ENCODE measurements around the gene MALRD1. TPM values are rescaled to one million over a fixed set of nuclear protein-coding genes. Genes with fewer than 3 reads are reported as not detected.

Gene MALRD1
- total RNA-seq, 1 donor from 2014 or later, result 0.28 TPM

DNA sequence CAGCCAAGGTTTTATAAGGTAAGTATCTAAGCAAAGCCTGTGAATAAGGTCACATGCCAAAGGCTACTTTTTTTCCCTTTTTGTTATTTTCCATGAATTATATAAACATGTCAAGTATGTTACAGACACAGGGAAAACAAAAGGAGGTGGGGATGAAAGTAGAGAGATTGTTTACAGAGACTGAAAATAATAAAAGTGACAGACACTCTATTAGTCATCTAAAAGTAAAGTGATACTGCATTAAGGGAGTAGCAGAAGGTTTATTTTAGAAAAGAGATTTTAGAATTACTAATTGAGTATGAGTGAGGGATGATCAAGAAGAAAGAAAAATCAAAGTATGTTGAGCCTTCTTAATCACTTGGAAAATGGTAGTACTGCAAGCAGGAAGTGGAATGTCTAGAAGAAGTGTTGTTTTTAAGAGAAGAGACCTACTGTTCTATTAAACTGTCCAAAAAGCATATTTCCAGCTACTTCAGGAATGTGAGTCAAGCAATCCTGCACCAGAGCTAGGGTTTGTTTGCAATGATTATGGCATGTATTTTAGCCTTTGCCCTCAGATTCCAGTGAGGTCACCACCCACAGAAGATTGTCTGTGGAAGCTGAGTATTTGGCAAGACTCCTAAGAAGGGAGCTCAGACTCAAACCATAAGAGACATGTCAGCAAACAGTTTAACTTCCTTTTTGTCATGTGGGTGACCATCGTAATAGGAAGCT, 589.7 kb downstream of the MALRD1 start:
- TF ChIP-seq, protein P1, sequence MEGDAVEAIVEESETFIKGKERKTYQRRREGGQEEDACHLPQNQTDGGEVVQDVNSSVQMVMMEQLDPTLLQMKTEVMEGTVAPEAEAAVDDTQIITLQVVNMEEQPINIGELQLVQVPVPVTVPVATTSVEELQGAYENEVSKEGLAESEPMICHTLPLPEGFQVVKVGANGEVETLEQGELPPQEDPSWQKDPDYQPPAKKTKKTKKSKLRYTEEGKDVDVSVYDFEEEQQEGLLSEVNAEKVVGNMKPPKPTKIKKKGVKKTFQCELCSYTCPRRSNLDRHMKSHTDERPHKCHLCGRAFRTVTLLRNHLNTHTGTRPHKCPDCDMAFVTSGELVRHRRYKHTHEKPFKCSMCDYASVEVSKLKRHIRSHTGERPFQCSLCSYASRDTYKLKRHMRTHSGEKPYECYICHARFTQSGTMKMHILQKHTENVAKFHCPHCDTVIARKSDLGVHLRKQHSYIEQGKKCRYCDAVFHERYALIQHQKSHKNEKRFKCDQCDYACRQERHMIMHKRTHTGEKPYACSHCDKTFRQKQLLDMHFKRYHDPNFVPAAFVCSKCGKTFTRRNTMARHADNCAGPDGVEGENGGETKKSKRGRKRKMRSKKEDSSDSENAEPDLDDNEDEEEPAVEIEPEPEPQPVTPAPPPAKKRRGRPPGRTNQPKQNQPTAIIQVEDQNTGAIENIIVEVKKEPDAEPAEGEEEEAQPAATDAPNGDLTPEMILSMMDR (IDR thresholded peaks at IDR 0.05; ENCODE audit: unreplicated experiment), result no peak
- no peak for DNase-seq (ENCODE audit: low spot score)
- no peaks in the 10 kb centered on the region for H3K36me3 Mint-ChIP-seq (ENCODE audit: low read depth, unreplicated experiment)
- H3K4me3 Mint-ChIP-seq (ENCODE audit: unreplicated experiment), result no peak overlapping the region
- no peaks in the 10 kb centered on the region for H3K27me3 Mint-ChIP-seq (ENCODE audit: unreplicated experiment)
- H3K9me3 Mint-ChIP-seq (ENCODE audit: unreplicated experiment), result no peaks in the 10 kb centered on the region
- H3K4me1 Mint-ChIP-seq (ENCODE audit: unreplicated experiment), result no peaks in the 10 kb centered on the region
- H3K27ac Mint-ChIP-seq (ENCODE audit: unreplicated experiment), result no peak overlapping the region

DNA sequence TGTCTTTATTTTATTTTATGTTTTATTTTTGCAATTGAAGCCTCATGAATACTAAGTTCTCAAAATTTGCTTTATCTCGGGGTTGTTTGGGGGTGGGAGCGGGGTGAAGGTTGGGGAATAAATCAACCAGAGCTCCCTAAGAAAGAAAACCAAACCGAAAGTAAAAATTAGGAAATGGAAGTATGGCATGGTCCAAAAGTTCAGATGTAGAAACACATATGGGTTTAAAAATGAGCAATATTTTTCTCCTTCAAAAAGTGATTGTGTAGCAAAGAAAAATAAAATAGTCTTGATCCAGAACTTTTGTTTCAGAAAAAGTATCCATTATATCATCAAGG, 590.3 kb downstream of the MALRD1 start:
- Mint-ChIP-seq H3K4me1 (ENCODE audit: unreplicated experiment) (no peaks in the 10 kb centered on the region), H3K27ac (ENCODE audit: unreplicated experiment) (no peak overlapping the region), H3K36me3 (ENCODE audit: low read depth, unreplicated experiment) (no peaks in the 10 kb centered on the region), H3K9me3 (ENCODE audit: unreplicated experiment) (no peaks in the 10 kb centered on the region), H3K4me3 (ENCODE audit: unreplicated experiment) (no peak overlapping the region), H3K27me3 (ENCODE audit: unreplicated experiment) (no peaks in the 10 kb centered on the region)
- no peak for DNase-seq (ENCODE audit: low spot score)
- TF ChIP-seq, protein P1 (IDR thresholded peaks at IDR 0.05; ENCODE audit: unreplicated experiment), result no peak

DNA sequence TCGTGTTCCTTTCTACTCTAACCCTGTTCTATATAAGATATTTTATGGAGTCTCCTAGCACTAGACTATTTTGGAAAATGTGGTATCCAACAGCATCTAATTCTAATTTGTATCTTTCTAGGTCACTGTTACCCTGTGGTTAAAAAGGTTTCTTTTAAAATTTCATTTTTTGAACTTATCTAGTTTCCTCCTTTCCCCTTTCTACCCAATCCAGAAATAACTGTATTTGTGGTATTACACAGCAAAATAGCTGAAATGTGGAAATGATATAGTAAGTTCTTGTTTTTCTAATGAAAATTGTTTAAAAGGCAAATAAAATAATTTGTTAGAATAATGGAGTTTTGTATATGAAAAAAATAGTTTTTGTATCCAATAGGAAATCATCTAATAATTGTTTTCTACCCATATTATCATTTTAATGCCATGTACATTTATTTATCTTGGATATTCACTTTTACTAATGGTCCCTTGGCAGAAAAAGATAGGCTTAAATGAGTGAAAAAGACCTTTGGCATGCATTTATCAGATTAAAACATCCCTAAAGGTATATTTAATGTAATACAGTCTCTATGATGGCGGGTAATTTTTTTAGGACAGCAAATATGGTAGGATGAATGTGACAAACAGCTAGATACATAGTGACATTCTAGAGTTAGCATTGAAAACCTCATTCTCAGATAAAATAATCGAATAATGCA, 592.1 kb downstream of the MALRD1 start:
- H3K4me3 Mint-ChIP-seq (ENCODE audit: unreplicated experiment), result no peak overlapping the region
- no peaks in the 10 kb centered on the region for H3K36me3 Mint-ChIP-seq (ENCODE audit: low read depth, unreplicated experiment)
- no peaks in the 10 kb centered on the region for H3K27me3 Mint-ChIP-seq (ENCODE audit: unreplicated experiment)
- TF ChIP-seq, protein P1 (IDR thresholded peaks at IDR 0.05; ENCODE audit: unreplicated experiment), result no peak
- H3K4me1 Mint-ChIP-seq (ENCODE audit: unreplicated experiment), result no peaks in the 10 kb centered on the region
- no peak overlapping the region for H3K27ac Mint-ChIP-seq (ENCODE audit: unreplicated experiment)
- H3K9me3 Mint-ChIP-seq (ENCODE audit: unreplicated experiment), result no peaks in the 10 kb centered on the region
- no peak for DNase-seq (ENCODE audit: low spot score)

DNA sequence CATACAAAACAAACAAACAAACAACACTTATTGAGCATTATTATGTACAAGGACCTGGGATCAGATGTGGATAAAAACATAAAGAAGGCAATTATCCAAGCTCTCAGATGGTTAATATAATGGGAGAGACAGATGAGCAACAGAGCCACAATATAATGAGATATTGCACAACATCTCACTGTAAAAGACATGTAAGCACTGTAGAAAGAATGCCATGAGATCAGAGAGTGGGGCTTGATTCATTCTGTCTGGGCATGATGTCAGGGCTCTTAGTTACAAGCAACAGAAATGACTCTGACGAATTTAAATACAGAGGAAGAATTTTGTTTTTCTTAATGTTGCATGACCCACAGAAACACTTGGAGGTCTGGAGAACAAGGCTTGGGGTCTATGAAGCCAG, 602.9 kb downstream of the MALRD1 start:
- no peaks in the 10 kb centered on the region for H3K9me3 Mint-ChIP-seq (ENCODE audit: unreplicated experiment)
- H3K4me1 Mint-ChIP-seq (ENCODE audit: unreplicated experiment), result no peaks in the 10 kb centered on the region

More for the DNA sequence above, 602.9 kb downstream of the MALRD1 start:
- no peak for DNase-seq (ENCODE audit: low spot score)
- Mint-ChIP-seq H3K27me3 (ENCODE audit: unreplicated experiment) (no peaks in the 10 kb centered on the region), H3K36me3 (ENCODE audit: low read depth, unreplicated experiment) (no peaks in the 10 kb centered on the region), H3K27ac (ENCODE audit: unreplicated experiment) (no peak overlapping the region), H3K4me3 (ENCODE audit: unreplicated experiment) (no peak overlapping the region)
- TF ChIP-seq, protein P1 (IDR thresholded peaks at IDR 0.05; ENCODE audit: unreplicated experiment), result no peak
